Astrocyte (in vitro differentiated cells and primary cell): ENCODE data around the gene KIF26B. TPM values are rescaled to one million over a fixed set of nuclear protein-coding genes. Genes with fewer than 3 reads are reported as not detected.

ENCODE experiments used
- DNase-seq: peaks from one replicate; pipeline ENCODE4 v3.0.0-alpha.2; 2010; ENCODE audit warnings: low read depth
- FAIRE-seq: peaks from 2 replicates; lab custom pipeline; 2011; peaks lifted over from hg19 to GRCh38; lab: Jason Lieb, UNC
- H2AFZ ChIP-seq: 2 replicates; pipeline ENCODE4 v1.6.0; 2012; ENCODE audit warnings: low read depth, low read length, inconsistent platforms
- H3K27ac ChIP-seq: 2 replicates; pipeline ENCODE4 v1.5.1; 2011; ENCODE audit warnings: low read depth, low read length, inconsistent platforms
- H3K27me3 ChIP-seq: 2 replicates; pipeline ENCODE4 v1.6.0; 2011; ENCODE audit warnings: low read length, inconsistent platforms; ENCODE audit not compliant: insufficient read depth
- H3K36me3 ChIP-seq: 2 replicates; pipeline ENCODE4 v1.5.1; 2011; ENCODE audit warnings: low read length, inconsistent platforms; ENCODE audit not compliant: insufficient read depth
- H3K4me1 ChIP-seq: 2 replicates; pipeline ENCODE4 v1.5.1; 2011; ENCODE audit warnings: low read length, inconsistent platforms; ENCODE audit not compliant: insufficient read depth
- H3K4me2 ChIP-seq: 2 replicates; pipeline ENCODE4 v1.6.0; 2012; ENCODE audit warnings: low read length, inconsistent platforms
- H3K4me3 ChIP-seq: 2 replicates; pipeline ENCODE4 v1.5.1; 2011; ENCODE audit warnings: low read depth, mild to moderate bottlenecking, low read length, inconsistent platforms; ENCODE audit not compliant: insufficient read depth
- H3K79me2 ChIP-seq: 2 replicates; pipeline ENCODE4 v1.6.0; 2012; ENCODE audit warnings: mild to moderate bottlenecking, low read length, inconsistent platforms; ENCODE audit not compliant: insufficient read depth
- H3K9ac ChIP-seq: 2 replicates; pipeline ENCODE4 v1.6.0; 2012; ENCODE audit warnings: mild to moderate bottlenecking, low read length, inconsistent platforms
- H3K9me3 ChIP-seq: 2 replicates; pipeline ENCODE4 v1.5.1; 2012; ENCODE audit warnings: low read depth, mild to moderate bottlenecking, low read length, inconsistent platforms; ENCODE audit not compliant: insufficient read depth
- H4K20me1 ChIP-seq: 2 replicates; pipeline ENCODE4 v1.6.0; 2012; ENCODE audit warnings: low read length, inconsistent platforms; ENCODE audit not compliant: insufficient read depth
- H3K27ac Mint-ChIP-seq: one replicate; pipeline ENCODE4 v1.8.0; 2021; ENCODE audit warnings: mild to moderate bottlenecking, mixed read lengths; ENCODE audit not compliant: unreplicated experiment
- H3K27me3 Mint-ChIP-seq: one replicate; pipeline ENCODE4 v1.8.0; 2021; ENCODE audit warnings: low read depth, mixed read lengths; ENCODE audit not compliant: unreplicated experiment
- H3K36me3 Mint-ChIP-seq: one replicate; pipeline ENCODE4 v1.8.0; 2021; ENCODE audit warnings: low read depth, mixed read lengths; ENCODE audit not compliant: unreplicated experiment
- H3K4me1 Mint-ChIP-seq: one replicate; pipeline ENCODE4 v1.8.0; 2021; ENCODE audit warnings: low read depth, mixed read lengths; ENCODE audit not compliant: unreplicated experiment
- H3K4me3 Mint-ChIP-seq: one replicate; pipeline ENCODE4 v1.8.0; 2021; ENCODE audit warnings: mild to moderate bottlenecking, moderate library complexity, mixed read lengths; ENCODE audit not compliant: unreplicated experiment
- H3K9me3 Mint-ChIP-seq: one replicate; pipeline ENCODE4 v1.8.0; 2021; ENCODE audit warnings: mild to moderate bottlenecking, mixed read lengths; ENCODE audit not compliant: unreplicated experiment
- CTCF ChIP-seq: IDR thresholded peaks from 2 replicates; pipeline ENCODE4 v1.5.1; 2011; ENCODE audit warnings: low read depth, mild to moderate bottlenecking, inconsistent platforms, low read length, moderate library complexity; ENCODE audit not compliant: insufficient read depth
- EZH2 ChIP-seq: IDR thresholded peaks from 2 replicates; pipeline ENCODE4 v1.6.1; 2012; ENCODE audit warnings: mild to moderate bottlenecking, low read length, inconsistent platforms; ENCODE audit not compliant: insufficient read depth
- total RNA-seq: library from RNA; stranded (reverse); gene quantifications from 2 replicates; pipeline ENCODE4 v1.2.1, GENCODE V29; 2021

Gene KIF26B
- total RNA-seq, 1 donor from 2014 or later: 6.8 TPM

GRCh38 chr1:245603311-245603865 is 448.6 kb downstream of the KIF26B start:
- TF ChIP-seq CTCF: no peak
- TF ChIP-seq EZH2: no peak
- Histone ChIP-seq H3K9ac (no peak overlapping the region), H3K4me2 (no peak overlapping the region), H3K4me1 (peaks cover 20% of the 10 kb centered on the region), H3K27ac (no peak overlapping the region), H3K9me3 (no peaks in the 10 kb centered on the region), H4K20me1 (no peaks in the 10 kb centered on the region), H3K36me3 (no peaks in the 10 kb centered on the region), H3K79me2 (no peaks in the 10 kb centered on the region), H3K4me3 (no peak overlapping the region), H3K27me3 (no peaks in the 10 kb centered on the region), H2AFZ (no peak overlapping the region)
- H3K36me3 Mint-ChIP-seq: peaks cover 26% of the 10 kb centered on the region
- H3K9me3 Mint-ChIP-seq: peaks cover 2% of the 10 kb centered on the region
- no peak overlapping the region for H3K4me3 Mint-ChIP-seq
- H3K4me1 Mint-ChIP-seq: peaks cover 13% of the 10 kb centered on the region
- H3K27me3 Mint-ChIP-seq: peaks cover 5% of the 10 kb centered on the region
- FAIRE-seq: no peak
- no peak for DNase-seq
- no peak overlapping the region for H3K27ac Mint-ChIP-seq

GRCh38 chr1:245604979-245605378 is 450.2 kb downstream of the KIF26B start:
- H3K4me3 ChIP-seq: no peak overlapping the region
- Mint-ChIP-seq H3K27me3 (peaks cover 10% of the 10 kb centered on the region), H3K36me3 (peaks cover 28% of the 10 kb centered on the region), H3K27ac (no peak overlapping the region), H3K4me3 (no peak overlapping the region), H3K4me1 (peaks cover 6% of the 10 kb centered on the region), H3K9me3 (peaks cover 2% of the 10 kb centered on the region)
- H4K20me1 ChIP-seq: no peaks in the 10 kb centered on the region
- H3K27me3 ChIP-seq: no peaks in the 10 kb centered on the region
- H3K27ac ChIP-seq: no peak overlapping the region
- H3K4me2 ChIP-seq: peak overlapping the region; percentile 66
- H2AFZ ChIP-seq: peak overlapping the region; percentile 6
- no peaks in the 10 kb centered on the region for H3K9me3 ChIP-seq
- no peaks in the 10 kb centered on the region for H3K79me2 ChIP-seq
- H3K36me3 ChIP-seq: no peaks in the 10 kb centered on the region
- peaks cover 10% of the 10 kb centered on the region for H3K4me1 ChIP-seq
- no peak for FAIRE-seq
- no peak for DNase-seq
- TF ChIP-seq CTCF (no peak), EZH2 (no peak)
- no peak overlapping the region for H3K9ac ChIP-seq

GRCh38 chr1:245605480-245606156 is 450.8 kb downstream of the KIF26B start:
- no peak for TF ChIP-seq CTCF
- no peak for TF ChIP-seq EZH2
- no peaks in the 10 kb centered on the region for H3K27me3 ChIP-seq
- H3K4me1 Mint-ChIP-seq: peaks cover 6% of the 10 kb centered on the region
- DNase-seq: peak; percentile 84
- no peak overlapping the region for H3K9ac ChIP-seq
- H3K4me3 ChIP-seq: no peak overlapping the region
- peak overlapping the region; percentile 66 for H3K4me2 ChIP-seq
- peaks cover 3% of the 10 kb centered on the region for H3K9me3 Mint-ChIP-seq
- no peak overlapping the region for H3K4me3 Mint-ChIP-seq
- peaks cover 33% of the 10 kb centered on the region for H3K36me3 Mint-ChIP-seq
- H3K9me3 ChIP-seq: no peaks in the 10 kb centered on the region
- no peak overlapping the region for H3K27ac Mint-ChIP-seq
- peaks cover 10% of the 10 kb centered on the region for H3K4me1 ChIP-seq
- no peak overlapping the region for H3K27ac ChIP-seq
- H3K36me3 ChIP-seq: no peaks in the 10 kb centered on the region
- H4K20me1 ChIP-seq: no peaks in the 10 kb centered on the region
- no peaks in the 10 kb centered on the region for H3K79me2 ChIP-seq
- H2AFZ ChIP-seq: peak overlapping the region; percentile 6
- no peak for FAIRE-seq
- H3K27me3 Mint-ChIP-seq: peaks cover 14% of the 10 kb centered on the region
